GM23338 (cell line): ENCODE results near the gene HCAR2. TPM values are rescaled to one million over a fixed set of nuclear protein-coding genes. Genes with fewer than 3 reads are reported as not detected.
"Not testable (repeated sequence)": the region's sequence is repeated elsewhere in the genome, so short reads cannot be mapped to it uniquely, and the experiment has no call there.

ENCODE experiments used
- ATAC-seq: fragments of 200-7000 bp; cut with Tn5 transposase; 3 replicates; pipeline ENCODE4 v1.9.1; 2020
- DNase-seq: peaks from one replicate; pipeline ENCODE4 v3.0.0-alpha.2; 2015; ENCODE audit warnings: low spot score
- H2AFZ ChIP-seq: fragments of 200-600 bp; sonication (generic); 2 replicates; pipeline ENCODE4 v1.8.0; 2016; ENCODE audit warnings: antibody characterized with exemption, mild to moderate bottlenecking, moderate library complexity
- H3F3A ChIP-seq: fragments of 200-600 bp; sonication (generic); replicated peaks from 2 replicates; pipeline ENCODE4 v1.8.0; 2017; ENCODE audit warnings: antibody characterized with exemption, mixed run types, low read depth
- H3K27ac ChIP-seq: fragments of 200-600 bp; sonication (generic); 2 replicates; pipeline ENCODE4 v1.6.1; 2016; ENCODE audit warnings: low read depth
- H3K27me3 ChIP-seq: fragments of 200-600 bp; sonication (generic); 2 replicates; pipeline ENCODE4 v1.8.0; 2016; ENCODE audit warnings: mild to moderate bottlenecking, mixed run types, moderate library complexity; ENCODE audit not compliant: insufficient read depth
- H3K36me3 ChIP-seq: fragments of 200-600 bp; sonication (generic); 2 replicates; pipeline ENCODE4 v1.8.0; 2016; ENCODE audit warnings: mild to moderate bottlenecking; ENCODE audit not compliant: insufficient read depth
- H3K4me1 ChIP-seq: fragments of 200-600 bp; sonication (generic); 2 replicates; pipeline ENCODE4 v1.8.0; 2016; ENCODE audit warnings: mild to moderate bottlenecking, moderate library complexity; ENCODE audit not compliant: insufficient read depth
- H3K4me2 ChIP-seq: fragments of 200-600 bp; sonication (generic); 2 replicates; pipeline ENCODE4 v1.7.1; 2017; ENCODE audit warnings: mixed run types
- H3K4me3 ChIP-seq: fragments of 200-600 bp; sonication (generic); 2 replicates; pipeline ENCODE4 v1.6.1; 2016; ENCODE audit warnings: mixed run types
- H3K79me2 ChIP-seq: fragments of 200-600 bp; sonication (generic); replicated peaks from 2 replicates; pipeline ENCODE4 v1.8.0; 2017; ENCODE audit warnings: mild to moderate bottlenecking; ENCODE audit not compliant: insufficient read depth
- H3K9me2 ChIP-seq: fragments of 200-600 bp; sonication (generic); 2 replicates; pipeline ENCODE4 v1.8.0; 2017; ENCODE audit not compliant: insufficient read depth
- H4K20me1 ChIP-seq: fragments of 200-600 bp; sonication (generic); replicated peaks from 2 replicates; pipeline ENCODE4 v1.8.0; 2017; ENCODE audit warnings: mild to moderate bottlenecking; ENCODE audit not compliant: insufficient read depth
- H3K27ac Mint-ChIP-seq: 2 replicates; pipeline ENCODE4 v1.8.0; 2020; ENCODE audit warnings: inconsistent platforms, mild to moderate bottlenecking, moderate library complexity, mixed read lengths
- H3K27me3 Mint-ChIP-seq: 3 replicates; pipeline ENCODE4 v1.8.0; 2022; ENCODE audit warnings: low read depth, mild to moderate bottlenecking, moderate library complexity, mixed read lengths, inconsistent platforms; ENCODE audit not compliant: insufficient read depth, poor library complexity
- H3K36me3 Mint-ChIP-seq: 3 replicates; pipeline ENCODE4 v1.8.0; 2021; ENCODE audit warnings: low read depth, mild to moderate bottlenecking, inconsistent platforms, moderate library complexity, mixed read lengths
- H3K4me1 Mint-ChIP-seq: 3 replicates; pipeline ENCODE4 v1.8.0; 2020; ENCODE audit warnings: mild to moderate bottlenecking, inconsistent platforms, mixed read lengths
- H3K4me3 Mint-ChIP-seq: 3 replicates; pipeline ENCODE4 v1.8.0; 2021; ENCODE audit warnings: moderate library complexity, mild to moderate bottlenecking, inconsistent platforms, mixed read lengths
- H3K9me3 Mint-ChIP-seq: 3 replicates; pipeline ENCODE4 v1.8.0; 2020; ENCODE audit warnings: moderate library complexity, mild to moderate bottlenecking, inconsistent platforms, mixed read lengths
- CREB1 ChIP-seq: fragments of 250-450 bp; sonication (Bioruptor Pico); IDR thresholded peaks from 2 replicates; pipeline ENCODE4 v1.5.0; 2020; ENCODE audit warnings: low read depth, mild to moderate bottlenecking, moderate library complexity
- CTCF ChIP-seq, 2 experiments: fragments of 200-600 bp in 1 of 2; sonication (generic) in 1 of 2; conservative IDR thresholded peaks; 2 replicates each; pipeline versions ENCODE4 v1.5.1 to v1.6.1; 2016 to 2017; ENCODE audit warnings: antibody characterized with exemption in 2 of 2, low read depth in 2 of 2, mild to moderate bottlenecking in 2 of 2, moderate library complexity in 1 of 2
- EZH2 ChIP-seq: fragments of 200-600 bp; sonication (generic); IDR thresholded peaks from one replicate; pipeline ENCODE4 v1.8.0; 2017; ENCODE audit warnings: antibody characterized with exemption, mild to moderate bottlenecking, low read depth; ENCODE audit not compliant: unreplicated experiment
- EZH2phosphoT487 ChIP-seq: fragments of 200-600 bp; sonication (generic); IDR thresholded peaks from one replicate; pipeline ENCODE4 v1.8.1; 2018; ENCODE audit warnings: antibody characterized with exemption; ENCODE audit not compliant: unreplicated experiment
- JUNB ChIP-seq: IDR thresholded peaks from one replicate; pipeline ENCODE4 v1.6.1; 2016; ENCODE audit warnings: antibody characterized with exemption; ENCODE audit not compliant: unreplicated experiment
- NANOG ChIP-seq: IDR thresholded peaks from 2 replicates; pipeline ENCODE4 v1.6.1; 2016; ENCODE audit warnings: antibody characterized with exemption, borderline replicate concordance
- POLR2AphosphoS5 ChIP-seq: IDR thresholded peaks from 2 replicates; pipeline ENCODE4 v1.6.1; 2016; ENCODE audit warnings: antibody characterized with exemption, low read depth
- STAT1 ChIP-seq: IDR thresholded peaks from one replicate; pipeline ENCODE4 v1.6.1; 2016; ENCODE audit warnings: antibody characterized with exemption; ENCODE audit not compliant: unreplicated experiment
- ZNF114 ChIP-seq: fragments of 250-450 bp; sonication (Bioruptor Pico); IDR thresholded peaks from 2 replicates; pipeline ENCODE4 v1.5.0; 2020; ENCODE audit warnings: mild to moderate bottlenecking, moderate library complexity
- polyA plus RNA-seq: library from polyadenylated mRNA; unstranded; fragments of >200 nt; fragmentation: Nextera tagmentation; extraction: Ambion mirVana; gene quantifications from 2 replicates; pipeline ENCODE4 v1.2.1, GENCODE V29; 2016
- total RNA-seq: library from RNA; depleted of rRNA; stranded (reverse); fragments of >200 nt; shearing (Covaris generic); gene quantifications from 2 replicates; pipeline ENCODE4 v1.2.3, GENCODE V29; 2014
- TF ChIP-seq, protein P1 (sequence below): IDR thresholded peaks from one replicate; pipeline ENCODE4 v1.6.1; 2018; ENCODE audit warnings: antibody characterized with exemption; ENCODE audit not compliant: unreplicated experiment
- TF ChIP-seq, protein P2 (sequence below): IDR thresholded peaks from 2 replicates; pipeline ENCODE4 v1.6.1; 2016; ENCODE audit warnings: antibody characterized with exemption

HCAR2 gene
- total and polyA plus RNA-seq, 2 experiments from 2014 or later = not detected

GRCh38 chr12:122656298-122656697 lies 46.9 kb downstream of the HCAR2 start:
- Histone ChIP-seq H3K36me3 (no peaks in the 10 kb centered on the region), H3K9me2 (no peaks in the 10 kb centered on the region), H3K27ac (no peak overlapping the region), H3F3A (no peaks in the 10 kb centered on the region), H3K4me2 (no peak overlapping the region), H3K79me2 (no peaks in the 10 kb centered on the region), H4K20me1 (no peaks in the 10 kb centered on the region), H3K4me3 (no peak overlapping the region), H2AFZ (no peak overlapping the region), H3K4me1 (no peaks in the 10 kb centered on the region), H3K27me3 (no peaks in the 10 kb centered on the region)
- Mint-ChIP-seq H3K4me1 (no peaks in the 10 kb centered on the region), H3K27ac (no peak overlapping the region), H3K9me3 (no peaks in the 10 kb centered on the region), H3K27me3 (peaks cover 2% of the 10 kb centered on the region), H3K36me3 (no peaks in the 10 kb centered on the region), H3K4me3 (no peak overlapping the region)
- ATAC-seq (no peak), DNase-seq (no peak)
- TF ChIP-seq NANOG (no peak), EZH2phosphoT487 (no peak), POLR2AphosphoS5 (no peak), ZNF114 (CRISPR knock-in tag) (no peak), CREB1 (CRISPR knock-in tag) (no peak)

DNA sequence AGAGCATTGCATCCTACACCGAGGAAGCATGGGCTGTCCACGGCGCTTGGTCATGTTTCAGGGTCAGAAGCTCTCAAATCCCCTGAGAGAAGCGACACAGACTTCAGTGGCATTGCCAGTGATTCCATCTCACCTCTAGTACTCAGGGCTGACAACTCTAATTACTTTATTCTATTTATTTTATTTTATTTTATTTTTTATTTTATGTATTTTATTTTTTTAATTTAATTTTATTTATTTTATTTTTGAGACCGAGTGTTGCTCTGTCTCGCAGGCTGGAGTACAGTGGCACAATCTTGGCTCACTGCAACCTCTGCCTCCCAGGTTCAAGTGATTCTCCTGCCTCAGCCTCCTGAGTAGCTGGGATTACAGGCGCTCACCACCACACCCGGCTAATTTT lies 49.9 kb downstream of the HCAR2 start:
- not testable (repeated sequence) for H3K9me2 ChIP-seq, H3K79me2 ChIP-seq, H4K20me1 ChIP-seq, ATAC-seq, H3K36me3 ChIP-seq, H2AFZ ChIP-seq, H3K4me1 Mint-ChIP-seq, H3K27ac Mint-ChIP-seq, H3K27ac ChIP-seq, H3K9me3 Mint-ChIP-seq, H3F3A ChIP-seq, H3K27me3 ChIP-seq, H3K4me3 Mint-ChIP-seq, H3K27me3 Mint-ChIP-seq, DNase-seq, H3K4me1 ChIP-seq, H3K4me2 ChIP-seq, H3K4me3 ChIP-seq, H3K36me3 Mint-ChIP-seq

DNA sequence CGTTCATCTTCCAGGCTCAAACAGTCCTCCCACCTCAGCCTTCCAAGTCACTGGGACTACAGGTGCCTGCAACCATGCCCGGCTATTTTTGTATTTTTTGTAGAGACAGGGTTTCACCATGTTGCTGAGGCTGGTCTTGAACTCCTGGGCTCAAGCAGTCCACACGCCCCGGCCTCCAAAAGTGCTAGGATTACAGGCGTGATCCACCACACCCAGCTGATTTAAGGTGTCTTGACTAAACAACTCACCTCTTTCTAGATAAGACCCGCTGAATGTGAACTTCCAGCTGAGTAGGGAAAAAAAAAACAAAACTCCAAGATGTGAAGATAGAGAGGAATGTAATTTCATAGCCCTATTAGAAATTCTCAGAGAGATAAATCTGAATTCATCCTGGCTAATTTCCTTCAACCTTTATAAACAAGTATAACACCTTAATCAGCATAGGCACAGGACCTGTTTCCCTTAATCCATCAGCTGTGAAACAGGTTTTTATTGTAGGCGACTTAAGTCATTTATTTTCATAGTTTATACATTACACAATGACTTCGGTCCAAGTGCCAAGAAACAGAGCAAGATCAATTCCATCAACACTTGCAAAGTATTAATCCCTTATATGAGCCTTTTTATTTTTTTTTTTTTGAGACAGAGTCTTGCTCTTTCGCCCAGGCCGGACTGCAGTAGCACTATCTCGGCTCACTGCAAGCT lies 51.5 kb downstream of the HCAR2 start:
- DNase-seq (no peak), ATAC-seq (no peak)
- H3K27me3 ChIP-seq = no peaks in the 10 kb centered on the region
- no peaks in the 10 kb centered on the region for H4K20me1 ChIP-seq
- H3F3A ChIP-seq = no peaks in the 10 kb centered on the region
- Mint-ChIP-seq H3K27me3 (peaks cover 4% of the 10 kb centered on the region), H3K27ac (no peak overlapping the region), H3K4me3 (no peak overlapping the region), H3K4me1 (peaks cover 3% of the 10 kb centered on the region; the same call in 2 of the 3 replicates), H3K9me3 (no peaks in the 10 kb centered on the region), H3K36me3 (no peaks in the 10 kb centered on the region)
- H3K4me2 ChIP-seq = no peak overlapping the region
- no peaks in the 10 kb centered on the region for H3K9me2 ChIP-seq
- H3K4me1 ChIP-seq = no peaks in the 10 kb centered on the region
- 0 out of 2 replicates have a peak overlapping the region, but pooled peaks have one; percentile 19 for H3K27ac ChIP-seq
- H2AFZ ChIP-seq = no peak overlapping the region
- no peak overlapping the region for H3K4me3 ChIP-seq
- H3K79me2 ChIP-seq = no peaks in the 10 kb centered on the region
- H3K36me3 ChIP-seq = no peaks in the 10 kb centered on the region
- no peak for TF ChIP-seq ZNF114 (CRISPR knock-in tag)
- TF ChIP-seq, protein P1, sequence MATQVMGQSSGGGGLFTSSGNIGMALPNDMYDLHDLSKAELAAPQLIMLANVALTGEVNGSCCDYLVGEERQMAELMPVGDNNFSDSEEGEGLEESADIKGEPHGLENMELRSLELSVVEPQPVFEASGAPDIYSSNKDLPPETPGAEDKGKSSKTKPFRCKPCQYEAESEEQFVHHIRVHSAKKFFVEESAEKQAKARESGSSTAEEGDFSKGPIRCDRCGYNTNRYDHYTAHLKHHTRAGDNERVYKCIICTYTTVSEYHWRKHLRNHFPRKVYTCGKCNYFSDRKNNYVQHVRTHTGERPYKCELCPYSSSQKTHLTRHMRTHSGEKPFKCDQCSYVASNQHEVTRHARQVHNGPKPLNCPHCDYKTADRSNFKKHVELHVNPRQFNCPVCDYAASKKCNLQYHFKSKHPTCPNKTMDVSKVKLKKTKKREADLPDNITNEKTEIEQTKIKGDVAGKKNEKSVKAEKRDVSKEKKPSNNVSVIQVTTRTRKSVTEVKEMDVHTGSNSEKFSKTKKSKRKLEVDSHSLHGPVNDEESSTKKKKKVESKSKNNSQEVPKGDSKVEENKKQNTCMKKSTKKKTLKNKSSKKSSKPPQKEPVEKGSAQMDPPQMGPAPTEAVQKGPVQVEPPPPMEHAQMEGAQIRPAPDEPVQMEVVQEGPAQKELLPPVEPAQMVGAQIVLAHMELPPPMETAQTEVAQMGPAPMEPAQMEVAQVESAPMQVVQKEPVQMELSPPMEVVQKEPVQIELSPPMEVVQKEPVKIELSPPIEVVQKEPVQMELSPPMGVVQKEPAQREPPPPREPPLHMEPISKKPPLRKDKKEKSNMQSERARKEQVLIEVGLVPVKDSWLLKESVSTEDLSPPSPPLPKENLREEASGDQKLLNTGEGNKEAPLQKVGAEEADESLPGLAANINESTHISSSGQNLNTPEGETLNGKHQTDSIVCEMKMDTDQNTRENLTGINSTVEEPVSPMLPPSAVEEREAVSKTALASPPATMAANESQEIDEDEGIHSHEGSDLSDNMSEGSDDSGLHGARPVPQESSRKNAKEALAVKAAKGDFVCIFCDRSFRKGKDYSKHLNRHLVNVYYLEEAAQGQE = no peak
- TF ChIP-seq JUNB = no peak
- no peak for TF ChIP-seq CREB1 (CRISPR knock-in tag)
- no peak for TF ChIP-seq EZH2
- no peak for TF ChIP-seq EZH2phosphoT487
- no peak for TF ChIP-seq POLR2AphosphoS5
- no peak for TF ChIP-seq STAT1
- TF ChIP-seq, protein P2, sequence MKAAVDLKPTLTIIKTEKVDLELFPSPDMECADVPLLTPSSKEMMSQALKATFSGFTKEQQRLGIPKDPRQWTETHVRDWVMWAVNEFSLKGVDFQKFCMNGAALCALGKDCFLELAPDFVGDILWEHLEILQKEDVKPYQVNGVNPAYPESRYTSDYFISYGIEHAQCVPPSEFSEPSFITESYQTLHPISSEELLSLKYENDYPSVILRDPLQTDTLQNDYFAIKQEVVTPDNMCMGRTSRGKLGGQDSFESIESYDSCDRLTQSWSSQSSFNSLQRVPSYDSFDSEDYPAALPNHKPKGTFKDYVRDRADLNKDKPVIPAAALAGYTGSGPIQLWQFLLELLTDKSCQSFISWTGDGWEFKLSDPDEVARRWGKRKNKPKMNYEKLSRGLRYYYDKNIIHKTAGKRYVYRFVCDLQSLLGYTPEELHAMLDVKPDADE = no peak
- no peak for TF ChIP-seq CTCF (conservative IDR thresholded peaks at IDR 0.05; ENCODE audit: low read depth in 2 of 2)
- TF ChIP-seq NANOG = no peak
